ENCODE data around the gene SLC22A17. TPM values are rescaled to one million over a fixed set of nuclear protein-coding genes. Genes with fewer than 3 reads are reported as not detected.
A peak's percentile ranks its signal among the peaks of the same experiment; 100 is the strongest.

SLC22A17 gene
- total and polyA plus RNA-seq, 2 of the 13 experiments (the other 11 are each of a cell fraction or from before 2014, with no cell fraction given): 0.95 to 1.1 TPM

GRCh38 chr14:23353433-23353780 lies 720 bp upstream of the SLC22A17 start:
- no peak overlapping the region for H3K4me2 ChIP-seq (ENCODE audit: low read depth, low read length)
- FAIRE-seq: no peak
- no peak for DNase-seq (ENCODE audit: low spot score)
- H3K79me2 ChIP-seq (ENCODE audit: insufficient read depth, low read length): no peaks in the 10 kb centered on the region
- H3K4me3 ChIP-seq (replicated peaks in 1 of 3; ENCODE audit: insufficient read depth in 1 of 3, low read depth in 2 of 3, low read length in 3 of 3): no peak overlapping the region
- H3K36me3 ChIP-seq (replicated peaks in 1 of 2; ENCODE audit: control insufficient read depth in 1 of 2, insufficient read depth in 2 of 2, low read length in 2 of 2): no peaks in the 10 kb centered on the region
- CTCF ChIA-PET (ENCODE audit: low intra/inter-chr PET ratio, low total read pairs): no interaction called here
- WGBS (ENCODE audit: low lambda C conversion rate): 46% methylated on average over 5 of the region's 5 CpGs
- no peaks in the 10 kb centered on the region for H3K9me3 ChIP-seq (ENCODE audit: low read length)
- peaks cover 30 to 90% of the 10 kb centered on the region in 2 experiments for H3K27me3 ChIP-seq (ENCODE audit: control insufficient read depth in 1 of 2, insufficient read depth in 2 of 2, low read length in 2 of 2)
- intact Hi-C loops (cut with micrococcal nuclease; ENCODE audit: unreplicated experiment) (no loop called here), in situ Hi-C loops (cut with HindIII; ENCODE audit: extremely low pct_ligation_motif_present, low pct_unique_long_range_greater_than_20kb) (no loop called here)
- no TSS peak for BruUV-seq (replicated peaks)
- no peak for ATAC-seq
- H3K9ac ChIP-seq (ENCODE audit: insufficient read depth, low read depth, low read length): no peak overlapping the region
- peaks cover 4% of the 10 kb centered on the region for H3K4me1 ChIP-seq (ENCODE audit: insufficient read depth, low read length)
- H3K27ac ChIP-seq (ENCODE audit: extremely low read length, insufficient read depth, low read length): no peak overlapping the region
- POLR2A ChIA-PET: interaction anchor here (1.0 to 3.4 kb wide), 2 partner anchors 32 to 67 kb away, joined by 3 to 15 read pairs; partner anchors contain the start of genes HOMEZ and PABPN1
- H4K20me1 ChIP-seq (ENCODE audit: insufficient read depth, low read length): no peaks in the 10 kb centered on the region
- H2AFZ ChIP-seq (ENCODE audit: low read length): no peak overlapping the region
- TF ChIP-seq ZNF770 (CRISPR knock-in tag; IDR thresholded peaks at IDR 0.05): no peak
- TF ChIP-seq HBP1 (CRISPR knock-in tag; IDR thresholded peaks at IDR 0.05; ENCODE audit: low read depth): 0 out of 2 replicates have a peak, but pooled peaks have one; percentile 10
- no peak for TF ChIP-seq NRL (CRISPR knock-in tag; IDR thresholded peaks at IDR 0.05; ENCODE audit: borderline replicate concordance)
- no peak for TF ChIP-seq ZEB1 (IDR thresholded peaks at IDR 0.05; ENCODE audit: insufficient replicate concordance, low read depth)
- no peak for TF ChIP-seq ZBTB33 (CRISPR knock-in tag; IDR thresholded peaks at IDR 0.05)
- no peak for TF ChIP-seq ZBED4 (CRISPR knock-in tag; IDR thresholded peaks at IDR 0.05; ENCODE audit: borderline replicate concordance)
- no peak for TF ChIP-seq ZKSCAN5 (CRISPR knock-in tag; IDR thresholded peaks at IDR 0.05)
- TF ChIP-seq FLYWCH1 (CRISPR knock-in tag; IDR thresholded peaks at IDR 0.05): no peak
- peak; percentile 39; the same call in 1 of the 2 replicates for TF ChIP-seq ZNF761 (CRISPR knock-in tag; conservative IDR thresholded peaks at IDR 0.05)
- no peak for TF ChIP-seq ZNF652 (CRISPR knock-in tag; IDR thresholded peaks at IDR 0.05; ENCODE audit: borderline replicate concordance, low read depth)
- TF ChIP-seq CEBPG (CRISPR knock-in tag; IDR thresholded peaks at IDR 0.05): peak; percentile 49
- TF ChIP-seq CEBPB (IDR thresholded peaks at IDR 0.05; ENCODE audit: borderline replicate concordance, low read depth, low read length): peak; percentile 76; the same call in 1 of the 2 replicates
- TF ChIP-seq ZBTB44 (CRISPR knock-in tag; IDR thresholded peaks at IDR 0.05): no peak
- TF ChIP-seq ZFX (CRISPR knock-in tag; IDR thresholded peaks at IDR 0.05; ENCODE audit: low read depth): 0 out of 2 replicates have a peak, but pooled peaks have one; percentile 19
